GM19372 (cell line): ENCODE results near the gene BICDL2.
"Not testable (repeated sequence)": the region's sequence is repeated elsewhere in the genome, so short reads cannot be mapped to it uniquely, and the experiment has no call there.

Experiments used
- ATAC-seq: cut with Tn5 transposase; IDR thresholded peaks from one replicate; pipeline ENCODE4 v1.9.1; 2021; ENCODE audit warnings: mild to moderate bottlenecking, low read depth, moderate library complexity; ENCODE audit not compliant: unreplicated experiment

The BICDL2 gene

DNA sequence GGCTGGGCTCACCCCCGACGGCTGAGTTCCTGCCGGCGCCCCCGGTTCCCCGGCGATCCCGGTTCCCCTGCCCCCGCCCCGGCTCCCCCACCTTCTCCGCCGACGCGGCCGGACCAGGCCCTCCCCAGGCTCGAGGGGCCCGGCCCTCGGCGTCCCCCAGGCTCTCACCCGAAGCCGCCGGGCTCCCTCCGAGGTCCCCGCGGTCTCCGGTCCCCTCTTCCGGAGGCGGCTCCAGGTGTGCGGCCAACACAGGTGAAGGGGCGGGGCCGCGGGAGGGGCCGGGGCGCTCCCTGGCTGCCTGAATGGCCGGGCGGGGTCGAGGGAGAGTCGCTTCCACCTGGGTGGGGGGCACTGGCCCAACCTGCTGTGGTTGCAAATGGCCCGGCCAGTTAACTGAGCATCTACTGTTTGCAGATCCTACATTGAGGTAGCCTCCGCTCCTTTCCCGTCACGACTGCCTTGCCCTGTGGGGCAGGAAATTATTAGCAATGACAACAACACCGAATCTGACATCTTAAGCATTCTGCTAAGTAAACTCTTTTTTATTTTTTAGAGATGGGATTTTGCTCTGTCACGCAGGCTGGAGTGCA lies at the start of gene BICDL2:
Gene BICDL2, minus strand, starts transcription at position 219 of the 590 bp plus-strand sequence. CDS start 1,448 bp downstream, outside the sequence.
- no peak for ATAC-seq

- ATAC-seq, result no peak
Observed at GRCh38 chr16:3085868-3086595, 49.3 kb upstream of the BICDL2 start.

DNA sequence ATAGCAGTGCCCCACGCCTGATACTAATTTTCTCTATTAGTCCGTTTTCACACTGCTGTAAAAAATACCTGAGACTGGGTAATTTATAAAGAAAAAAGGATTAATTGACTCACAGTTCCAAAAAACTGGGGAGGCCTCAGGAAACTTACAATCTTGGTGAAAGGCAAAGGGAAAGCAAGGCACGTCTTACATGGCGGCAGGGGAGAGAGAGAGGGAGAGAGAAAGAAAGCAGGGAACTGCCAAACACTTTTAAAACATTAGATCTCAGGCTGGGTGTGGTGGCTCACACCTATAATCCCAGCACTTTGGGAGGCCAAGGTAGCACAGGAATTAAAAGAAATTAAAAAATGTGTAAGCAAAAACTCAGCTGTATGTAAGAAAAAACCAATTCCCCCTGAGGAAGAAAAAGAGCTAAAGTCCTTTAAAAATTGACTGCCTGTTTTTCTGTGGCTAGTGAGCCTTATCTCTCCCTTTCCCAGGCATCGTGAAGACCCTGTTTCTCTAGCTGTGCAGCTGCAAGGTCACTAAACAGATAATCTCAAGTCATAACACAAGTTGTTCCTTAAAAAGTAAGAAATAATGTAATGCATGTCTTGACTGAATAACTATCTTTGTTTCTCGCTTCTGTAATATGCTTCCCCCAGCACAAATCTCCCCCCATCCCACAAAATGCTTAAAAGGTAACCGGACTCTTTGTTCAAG lies 48.4 kb upstream of the BICDL2 start:
- no peak for ATAC-seq

GRCh38 chr16:3084491-3084890 lies 47.7 kb upstream of the BICDL2 start:
- ATAC-seq, result no peak

GRCh38 chr16:3083408-3083807 lies 46.7 kb upstream of the BICDL2 start:
- not testable (repeated sequence) for ATAC-seq

- ATAC-seq, result not testable (repeated sequence)
Observed at GRCh38 chr16:3081957-3082356, 45.2 kb upstream of the BICDL2 start.

DNA sequence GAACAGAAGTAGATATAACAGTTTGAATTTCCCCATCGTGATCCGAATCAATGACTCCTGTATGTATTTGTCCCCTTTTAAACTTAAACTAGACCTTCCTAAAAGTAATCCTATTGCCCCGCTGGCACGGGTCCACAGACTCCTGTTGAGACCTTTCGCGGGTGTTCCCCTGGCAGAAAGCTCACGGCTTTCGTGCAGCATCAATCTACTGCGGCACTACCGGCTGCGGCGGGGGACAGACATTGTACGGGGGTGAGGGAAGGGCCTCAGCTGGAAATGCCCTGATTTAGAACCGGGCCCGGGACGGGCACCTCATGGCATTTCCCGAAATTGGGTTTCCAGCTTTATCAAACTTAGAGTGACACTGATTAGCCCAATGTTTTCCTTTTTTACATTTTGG lies 43.3 kb upstream of the BICDL2 start:
- no peak for ATAC-seq

DNA sequence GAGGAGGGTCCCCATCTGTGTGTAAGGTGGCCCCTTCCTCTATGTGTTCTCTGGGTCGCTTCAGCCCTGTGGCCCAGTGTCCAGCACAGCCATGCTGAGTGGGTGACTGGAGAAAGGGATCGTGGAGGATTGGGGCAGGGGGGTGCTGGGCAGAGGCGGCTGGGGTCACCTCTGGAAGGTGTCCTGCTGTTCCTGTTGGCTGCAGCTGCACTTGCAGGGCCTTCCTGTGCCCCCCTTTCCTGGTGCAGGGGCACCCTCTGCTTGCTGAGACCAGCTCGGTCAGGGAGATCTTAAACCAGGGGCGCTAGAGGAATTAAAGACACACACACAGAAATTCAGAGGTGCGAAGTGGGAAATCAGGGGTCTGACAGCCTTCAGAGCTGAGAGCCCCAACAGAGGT lies 39.8 kb upstream of the BICDL2 start:
- ATAC-seq, result no peak

GRCh38 chr16:3075946-3076345 lies 39.2 kb upstream of the BICDL2 start:
- ATAC-seq, result not testable (repeated sequence)

GRCh38 chr16:3075523-3075915 lies 38.8 kb upstream of the BICDL2 start:
- no peak for ATAC-seq

DNA sequence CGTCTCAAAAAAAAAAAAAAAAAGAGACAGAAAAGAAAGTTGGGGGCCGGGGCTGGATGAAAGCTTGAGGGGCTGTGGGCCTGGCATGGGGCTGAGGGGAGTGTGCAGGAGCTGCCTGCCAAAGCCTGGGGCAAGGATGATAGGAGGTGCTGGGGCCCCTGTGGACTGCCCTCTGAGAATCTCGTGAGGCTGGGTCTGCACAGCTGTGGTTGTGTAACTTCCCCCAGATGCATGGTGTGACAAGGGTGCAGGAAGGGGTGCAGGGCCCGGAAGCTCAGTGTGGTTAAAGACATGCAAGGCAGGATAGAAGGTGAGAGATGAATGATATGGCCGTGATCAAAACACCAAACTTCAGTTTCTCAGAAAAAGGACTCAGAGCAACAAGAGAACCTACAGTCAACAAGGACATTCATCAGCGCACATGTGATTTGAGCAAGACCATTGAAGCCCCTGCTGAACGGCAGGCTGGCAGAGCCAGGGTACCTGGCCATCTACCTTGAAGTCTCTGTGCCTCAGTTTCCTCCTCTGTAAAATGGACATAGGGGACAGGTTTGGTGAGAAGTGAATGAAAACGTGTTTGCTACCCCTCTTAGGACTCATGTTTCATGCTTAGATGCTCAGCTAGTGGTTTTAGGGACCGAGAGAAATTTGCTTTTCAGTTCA lies 38.2 kb upstream of the BICDL2 start:
- peak; percentile 53 for ATAC-seq

- ATAC-seq, result no peak
Observed at GRCh38 chr16:3073448-3073847, 36.7 kb upstream of the BICDL2 start.

GRCh38 chr16:3072576-3073263 lies 36.0 kb upstream of the BICDL2 start:
- not testable (repeated sequence) for ATAC-seq

DNA sequence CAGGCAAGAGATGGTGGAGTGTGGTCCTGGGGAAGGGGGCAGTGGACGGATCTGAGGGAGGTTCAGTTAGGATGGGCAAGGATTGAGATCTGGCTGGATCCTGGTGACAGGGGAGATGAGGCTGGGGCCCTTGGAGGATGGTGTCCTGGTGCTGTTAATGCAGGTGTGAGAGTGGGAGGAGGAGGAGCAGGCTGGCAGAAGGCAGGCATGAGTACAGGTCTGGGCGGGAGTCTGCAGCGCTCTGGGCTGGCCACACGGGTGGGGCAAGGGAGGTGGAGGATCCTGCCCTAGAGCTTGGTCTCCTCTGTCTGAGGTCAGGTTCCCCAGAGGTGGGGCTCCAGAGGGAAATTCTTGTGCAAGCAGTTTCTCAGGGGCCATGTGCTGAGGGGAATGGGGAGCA lies 35.4 kb upstream of the BICDL2 start:
- not testable (repeated sequence) for ATAC-seq

GRCh38 chr16:3071655-3072054 lies 34.9 kb upstream of the BICDL2 start:
- no peak for ATAC-seq

DNA sequence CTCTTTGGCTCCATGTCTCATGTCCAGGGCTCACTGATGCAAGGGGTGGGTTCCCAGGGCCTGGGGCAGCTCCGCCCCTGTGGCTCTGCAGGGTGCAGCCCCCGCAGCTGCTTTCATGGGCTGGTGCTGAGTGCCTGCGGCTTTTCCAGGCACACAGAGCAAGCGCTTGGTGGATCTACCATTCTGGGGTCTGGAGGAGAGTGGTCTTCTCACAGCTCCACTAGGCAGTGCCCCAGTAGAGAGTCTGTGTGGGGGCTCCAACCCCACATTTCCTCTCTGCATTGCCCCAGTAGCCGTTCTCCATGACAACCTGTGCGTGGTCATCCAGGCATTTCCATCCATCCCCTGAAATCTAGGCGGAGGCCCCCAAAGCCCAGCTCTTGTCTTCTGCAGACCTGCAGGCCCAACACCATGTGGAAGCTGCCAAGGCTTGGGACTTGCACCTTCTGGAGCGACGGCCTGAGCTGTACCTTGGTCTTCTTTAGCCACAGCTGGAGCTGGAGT lies 33.9 kb upstream of the BICDL2 start:
- ATAC-seq, result no peak

DNA sequence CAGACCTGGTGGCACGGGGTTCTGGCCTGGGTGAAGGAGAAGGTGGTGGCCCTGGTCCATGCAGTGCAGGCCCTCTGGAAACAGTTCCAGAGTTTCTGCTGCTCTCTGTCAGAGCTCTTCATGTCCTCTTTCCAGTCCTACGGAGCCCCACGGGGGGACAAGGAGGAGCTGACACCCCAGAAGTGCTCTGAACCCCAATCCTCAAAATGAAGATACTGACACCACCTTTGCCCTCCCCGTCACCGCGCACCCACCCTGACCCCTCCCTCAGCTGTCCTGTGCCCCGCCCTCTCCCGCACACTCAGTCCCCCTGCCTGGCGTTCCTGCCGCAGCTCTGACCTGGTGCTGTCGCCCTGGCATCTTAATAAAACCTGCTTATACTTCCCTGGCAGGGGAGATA lies 32.4 kb upstream of the BICDL2 start:
- not testable (repeated sequence) for ATAC-seq

DNA sequence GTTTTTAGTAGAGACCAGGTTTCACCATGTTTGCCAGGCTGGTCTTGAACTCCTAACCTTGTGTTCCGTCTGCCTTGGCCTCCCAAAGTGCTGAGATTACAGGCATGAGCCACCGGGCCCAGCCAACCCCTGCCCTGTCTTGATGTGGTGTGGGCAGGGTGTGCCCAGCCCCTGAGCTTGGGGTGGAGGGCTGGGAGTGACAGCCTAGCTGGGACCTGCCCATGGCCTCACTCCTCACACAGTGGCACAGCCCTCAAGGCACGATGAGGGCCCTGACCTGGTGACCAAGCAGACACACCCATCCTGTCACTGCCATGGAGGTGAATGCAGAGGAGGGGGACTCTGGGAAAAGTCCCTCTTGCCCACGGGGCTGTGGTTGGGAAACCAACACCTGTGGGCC lies 31.7 kb upstream of the BICDL2 start:
- no peak for ATAC-seq

- no peak for ATAC-seq
Observed at GRCh38 chr16:3066440-3066748, 29.6 kb upstream of the BICDL2 start.

GRCh38 chr16:3065742-3066439 lies 29.1 kb upstream of the BICDL2 start:
- ATAC-seq, result no peak
